HFFc6 (cell line): ENCODE results near the gene ACVR2B. TPM values are rescaled to one million over a fixed set of nuclear protein-coding genes. Genes with fewer than 3 reads are reported as not detected.

ENCODE experiments used
- DNase-seq: peaks from one replicate; pipeline ENCODE4 v3.0.0-alpha.2; 2018
- H3K27ac Mint-ChIP-seq: 2 replicates; pipeline ENCODE4 v1.8.0; 2020; ENCODE audit warnings: mild to moderate bottlenecking, mixed read lengths
- H3K27me3 Mint-ChIP-seq: 2 replicates; pipeline ENCODE4 v1.8.0; 2021; ENCODE audit warnings: mild to moderate bottlenecking, moderate library complexity, mixed read lengths; ENCODE audit not compliant: insufficient read depth
- H3K36me3 Mint-ChIP-seq: 2 replicates; pipeline ENCODE4 v1.8.0; 2021; ENCODE audit warnings: low read depth, mixed read lengths
- H3K4me1 Mint-ChIP-seq: 2 replicates; pipeline ENCODE4 v1.8.0; 2020; ENCODE audit warnings: low read depth, mixed read lengths
- H3K4me3 Mint-ChIP-seq: 2 replicates; pipeline ENCODE4 v1.8.0; 2020; ENCODE audit warnings: mild to moderate bottlenecking, moderate library complexity, mixed read lengths
- H3K9me3 Mint-ChIP-seq: 2 replicates; pipeline ENCODE4 v1.8.0; 2020; ENCODE audit warnings: mild to moderate bottlenecking, mixed read lengths
- CTCF ChIP-seq: fragments of 200-600 bp; sonication (generic); IDR thresholded peaks from 2 replicates; pipeline ENCODE4 v1.5.0; 2021; ENCODE audit warnings: antibody characterized with exemption, mild to moderate bottlenecking
- total RNA-seq, 6 experiments: library from RNA; stranded (reverse); fragmentation: NEBNext Ultra II Directional; extraction: Animal tissue kit (Norgen Biotek cat#: 25700); gene quantifications; 2 replicates in 1 of 6; 3 replicates in 5 of 6; pipeline ENCODE4 v1.2.3, GENCODE V29; 2021

The ACVR2B gene
- total RNA-seq, 6 experiments from 2014 or later = 1.1 to 1.6 (median 1.3) TPM

GRCh38 chr3:38488949-38489348 is 35.3 kb downstream of the ACVR2B start:
- no peak for TF ChIP-seq CTCF
- no peak for DNase-seq
- H3K4me3 Mint-ChIP-seq = no peak overlapping the region
- H3K36me3 Mint-ChIP-seq = no peaks in the 10 kb centered on the region
- H3K9me3 Mint-ChIP-seq = no peaks in the 10 kb centered on the region
- peaks cover 2% of the 10 kb centered on the region for H3K27me3 Mint-ChIP-seq
- H3K27ac Mint-ChIP-seq = no peak overlapping the region
- H3K4me1 Mint-ChIP-seq = peaks cover 11% of the 10 kb centered on the region

- H3K27ac Mint-ChIP-seq = no peak overlapping the region
- H3K4me1 Mint-ChIP-seq = peaks cover 16% of the 10 kb centered on the region
- TF ChIP-seq CTCF = no peak
- peaks cover 2% of the 10 kb centered on the region for H3K27me3 Mint-ChIP-seq
- no peaks in the 10 kb centered on the region for H3K9me3 Mint-ChIP-seq
- H3K4me3 Mint-ChIP-seq = no peak overlapping the region
- no peaks in the 10 kb centered on the region for H3K36me3 Mint-ChIP-seq
- DNase-seq = no peak
Measured at GRCh38 chr3:38489766-38490165, 36.1 kb downstream of the ACVR2B start.

- H3K27me3 Mint-ChIP-seq = peaks cover 2% of the 10 kb centered on the region
- DNase-seq = no peak
- H3K27ac Mint-ChIP-seq = no peak overlapping the region
- peaks cover 23% of the 10 kb centered on the region for H3K4me1 Mint-ChIP-seq
- H3K36me3 Mint-ChIP-seq = no peaks in the 10 kb centered on the region
- H3K4me3 Mint-ChIP-seq = no peak overlapping the region
- H3K9me3 Mint-ChIP-seq = no peaks in the 10 kb centered on the region
- TF ChIP-seq CTCF = no peak
Measured at GRCh38 chr3:38490281-38491030, 36.8 kb downstream of the ACVR2B start.

- no peaks in the 10 kb centered on the region for H3K36me3 Mint-ChIP-seq
- TF ChIP-seq CTCF = no peak
- no peak overlapping the region for H3K27ac Mint-ChIP-seq
- H3K4me1 Mint-ChIP-seq = peaks cover 29% of the 10 kb centered on the region
- no peaks in the 10 kb centered on the region for H3K9me3 Mint-ChIP-seq
- DNase-seq = no peak
- H3K4me3 Mint-ChIP-seq = no peak overlapping the region
- H3K27me3 Mint-ChIP-seq = peaks cover 2% of the 10 kb centered on the region
Measured at GRCh38 chr3:38491215-38491614, 37.5 kb downstream of the ACVR2B start.

- Mint-ChIP-seq H3K27me3 (no peaks in the 10 kb centered on the region), H3K4me1 (peaks cover 39% of the 10 kb centered on the region), H3K9me3 (no peaks in the 10 kb centered on the region), H3K4me3 (no peak overlapping the region), H3K27ac (peak overlapping the region; percentile 61), H3K36me3 (no peaks in the 10 kb centered on the region)
- no peak for TF ChIP-seq CTCF
- no peak for DNase-seq
Measured at GRCh38 chr3:38493031-38493430, 39.3 kb downstream of the ACVR2B start.
